Kidney (tissue), 14 donors: ENCODE data around the gene STAG1. TPM values are rescaled to one million over a fixed set of nuclear protein-coding genes. Genes with fewer than 3 reads are reported as not detected.

Experiments
- DNase-seq, 5 donors: peaks; one replicate each; pipeline ENCODE4 v3.0.0-alpha.2; 2013 to 2020
- FAIRE-seq: peaks from 2 replicates; lab custom pipeline; 2012; peaks lifted over from hg19 to GRCh38; lab: Jason Lieb, UNC
- H3K27ac ChIP-seq, 2 donors: one replicate each; pipeline ENCODE4 v1.7.0; 2013; ENCODE audit warnings: low read depth in 2 of 2, low read length in 2 of 2, inconsistent platforms in 1 of 2
- H3K27me3 ChIP-seq: one replicate; pipeline ENCODE4 v1.7.1; 2013; ENCODE audit warnings: low read length, inconsistent platforms; ENCODE audit not compliant: control insufficient read depth, insufficient read depth
- H3K36me3 ChIP-seq, 3 donors: one replicate each; pipeline versions ENCODE4 v1.7.0 to v1.7.1; 2013; ENCODE audit warnings: low read length in 3 of 3, control low read depth in 1 of 3, inconsistent platforms in 1 of 3; ENCODE audit not compliant: insufficient read depth in 3 of 3, control insufficient read depth in 2 of 3
- H3K4me1 ChIP-seq, 3 donors: one replicate each; pipeline versions ENCODE4 v1.7.0 to v1.7.1; 2013; ENCODE audit warnings: low read length in 3 of 3, inconsistent platforms in 1 of 3, low read depth in 1 of 3; ENCODE audit not compliant: control insufficient read depth in 2 of 3, insufficient read depth in 2 of 3
- H3K4me3 ChIP-seq, 3 donors: one replicate each; pipeline versions ENCODE4 v1.7.0 to v1.8.1; 2013; ENCODE audit warnings: low read length in 3 of 3, control low read depth in 1 of 3, inconsistent platforms in 1 of 3
- H3K9ac ChIP-seq, 3 donors: one replicate each; pipeline versions ENCODE4 v1.7.0 to v1.7.1; 2013; ENCODE audit warnings: low read length in 3 of 3, control low read depth in 1 of 3, inconsistent platforms in 1 of 3
- H3K9me3 ChIP-seq, 3 donors: one replicate each; pipeline versions ENCODE4 v1.7.0 to v1.7.1; 2013; ENCODE audit warnings: low read length in 3 of 3, control low read depth in 1 of 3, inconsistent platforms in 1 of 3; ENCODE audit not compliant: control insufficient read depth in 2 of 3, insufficient read depth in 1 of 3
- CTCF ChIP-seq: IDR thresholded peaks from 3 replicates; pipeline ENCODE4 v1.5.1; 2012; ENCODE audit warnings: mild to moderate bottlenecking, moderate library complexity, borderline replicate concordance; ENCODE audit not compliant: insufficient read depth; ENCODE audit errors: extremely low read depth
- intact Hi-C: fragments of 100-400 bp; cut with DNase I; formaldehyde crosslinking; loops from one replicate; pipeline ENCODE4 v1.11.1; 2022
- polyA plus RNA-seq: library from polyadenylated mRNA; stranded (reverse); fragments of 350-450 nt; fragmentation: Illumina TruSeq; extraction: RNeasy Lipid Tissue Mini Kit (QIAGEN cat#74804); gene quantifications from one replicate; pipeline ENCODE4 v1.2.3, GENCODE V29; 2014; ENCODE audit warnings: low read depth, low replicate concordance; ENCODE audit not compliant: insufficient read depth
- total RNA-seq: library from RNA; stranded (reverse); fragmentation: NEBNext Ultra II Directional; extraction: Animal tissue kit (Norgen Biotek cat#: 25700); gene quantifications from one replicate; pipeline ENCODE4 v1.2.1, GENCODE V29; 2021
- donor health status: control.
- donor health status: control.
- donor health status: control.
- donor health status: control.
- donor health status: control.
- donor health status: DM: yes; HTN: yes; CAD: no.
- donor health status: Normal renal cell carcinoma (clear cell type).

STAG1 gene
- total and polyA plus RNA-seq, 2 donors from 2014 or later = 7.8 to 49.9 TPM

GRCh38 chr3:136790786-136791185 lies 38.6 kb upstream of the STAG1 start:
- no peak for DNase-seq
- Histone ChIP-seq H3K27me3 (no peaks in the 10 kb centered on the region), H3K27ac (no peak overlapping the region), H3K4me3 (no peak overlapping the region), H3K36me3 (no peaks in the 10 kb centered on the region), H3K4me1 (peaks cover 0 to 6% (median 6%) of the 10 kb centered on the region in 3 donors), H3K9me3 (no peaks in the 10 kb centered on the region), H3K9ac (no peak overlapping the region)
- intact Hi-C loops = no loop called here
- no peak for FAIRE-seq
- TF ChIP-seq CTCF = no peak

GRCh38 chr3:136789976-136790375 lies 37.8 kb upstream of the STAG1 start:
- DNase-seq (no peak), FAIRE-seq (no peak)
- Histone ChIP-seq H3K4me1 (peaks cover 0 to 6% (median 6%) of the 10 kb centered on the region in 3 donors), H3K4me3 (no peak overlapping the region), H3K36me3 (no peaks in the 10 kb centered on the region), H3K9ac (no peak overlapping the region), H3K27ac (no peak overlapping the region), H3K9me3 (no peaks in the 10 kb centered on the region), H3K27me3 (no peaks in the 10 kb centered on the region)
- intact Hi-C loops = no loop called here
- no peak for TF ChIP-seq CTCF

GRCh38 chr3:136788154-136788553 lies 36.0 kb upstream of the STAG1 start:
- intact Hi-C loops = no loop called here
- H3K9me3 ChIP-seq = no peaks in the 10 kb centered on the region
- H3K36me3 ChIP-seq = no peaks in the 10 kb centered on the region
- no peak overlapping the region for H3K9ac ChIP-seq
- H3K27ac ChIP-seq = no peak overlapping the region
- DNase-seq (no peak), FAIRE-seq (no peak)
- no peaks in the 10 kb centered on the region for H3K27me3 ChIP-seq
- peaks cover 0 to 6% (median 6%) of the 10 kb centered on the region in 3 donors for H3K4me1 ChIP-seq
- TF ChIP-seq CTCF = no peak
- no peak overlapping the region for H3K4me3 ChIP-seq

- H3K9ac ChIP-seq = no peak overlapping the region
- peaks cover 0 to 6% (median 6%) of the 10 kb centered on the region in 3 donors for H3K4me1 ChIP-seq
- DNase-seq = peak in 2 of 5 donors; percentile 6 to 44
- peak overlapping the region in 1 of 2 donors; percentile 54 for H3K27ac ChIP-seq
- TF ChIP-seq CTCF = no peak
- intact Hi-C loops = no loop called here
- H3K4me3 ChIP-seq = no peak overlapping the region
- FAIRE-seq = no peak
- no peaks in the 10 kb centered on the region for H3K27me3 ChIP-seq
- H3K36me3 ChIP-seq = no peaks in the 10 kb centered on the region
- H3K9me3 ChIP-seq = no peaks in the 10 kb centered on the region
These were observed 35.2 kb upstream of the STAG1 start for GRCh38 chr3:136787349-136787748.
